Skin of body (tissue), 2 donors: ENCODE results near the gene JCAD. TPM values are rescaled to one million over a fixed set of nuclear protein-coding genes. Genes with fewer than 3 reads are reported as not detected.
"Not testable (repeated sequence)": the region's sequence is repeated elsewhere in the genome, so short reads cannot be mapped to it uniquely, and the experiment has no call there.

Experiments used
- DNase-seq: peaks from one replicate; lab custom pipeline; 2025; lab: John Stamatoyannopoulos, UW
- total RNA-seq: library from RNA; depleted of rRNA; stranded (reverse); fragments of >200 nt; gene quantifications from one replicate; pipeline ENCODE4 v1.2.3, GENCODE V29; 2014

Gene JCAD
- total RNA-seq, result 17.2 TPM

DNA sequence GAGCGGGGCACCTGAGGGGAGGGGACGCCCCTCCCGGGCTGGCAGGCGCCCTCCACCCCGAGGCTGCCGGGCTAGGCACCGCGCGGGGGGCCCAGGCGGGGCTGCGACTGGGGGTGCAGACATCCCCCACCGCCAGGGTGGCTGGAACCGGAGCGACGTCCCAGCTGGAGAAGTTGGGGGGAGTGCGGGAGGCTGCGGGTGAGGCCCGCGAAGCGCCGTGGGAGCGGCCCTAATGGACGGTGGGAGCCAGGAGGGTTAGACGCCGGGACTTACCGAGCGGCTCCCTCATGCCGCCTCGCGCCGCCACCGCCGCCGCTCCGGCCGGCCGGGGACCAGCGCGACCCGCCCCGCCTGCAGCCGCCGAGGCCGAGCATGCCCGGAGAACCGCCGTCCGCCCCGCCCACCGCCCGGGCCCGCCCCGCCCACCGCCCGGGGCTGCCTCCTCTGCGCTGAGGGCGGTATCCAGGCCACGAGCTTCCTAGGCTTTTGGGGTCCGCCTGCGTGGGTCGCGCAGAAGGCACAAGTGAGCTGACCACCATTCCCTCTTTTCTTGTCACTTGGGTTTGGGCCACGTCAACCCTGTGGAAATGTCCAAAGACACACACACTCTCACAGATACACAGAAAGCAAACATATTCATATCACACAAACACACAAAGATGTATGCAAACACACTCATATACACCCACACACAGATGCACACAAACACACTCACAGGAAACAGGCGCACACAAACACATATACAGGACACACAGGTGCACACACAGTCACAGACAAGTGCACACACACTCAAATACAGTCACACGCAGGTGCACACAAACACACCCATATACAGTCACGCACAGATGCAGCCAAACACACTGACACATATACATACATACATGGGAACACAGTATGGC, at the start of gene JCAD:
TSS of gene JCAD (minus strand) at position 378 of the 899 bp plus-strand sequence. CDS start 11,774 bp downstream, outside the sequence.
- peak; percentile 14 for DNase-seq

DNA sequence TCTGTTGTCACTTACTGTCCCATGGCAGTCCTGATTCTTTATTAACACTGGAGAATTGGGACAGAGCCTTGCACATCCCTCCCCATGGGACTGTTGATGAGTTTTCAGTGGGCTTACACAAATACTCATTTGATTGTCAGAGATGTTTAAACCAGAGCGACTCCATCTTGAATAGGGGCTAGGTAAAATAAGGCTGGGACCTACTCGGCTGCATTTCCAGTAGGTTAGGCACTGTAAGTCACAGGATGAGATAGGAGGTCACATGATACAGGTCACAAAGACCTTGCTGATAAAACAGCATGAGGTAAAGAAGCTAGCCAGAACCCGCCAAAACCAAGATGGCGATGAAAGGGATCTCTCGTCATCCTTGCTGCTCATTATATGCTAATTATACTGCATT, 47.6 kb upstream of the JCAD start:
- DNase-seq, result no peak

- DNase-seq, result no peak
These were observed 44.4 kb upstream of the JCAD start for GRCh38 chr10:30103595-30104320.

DNA sequence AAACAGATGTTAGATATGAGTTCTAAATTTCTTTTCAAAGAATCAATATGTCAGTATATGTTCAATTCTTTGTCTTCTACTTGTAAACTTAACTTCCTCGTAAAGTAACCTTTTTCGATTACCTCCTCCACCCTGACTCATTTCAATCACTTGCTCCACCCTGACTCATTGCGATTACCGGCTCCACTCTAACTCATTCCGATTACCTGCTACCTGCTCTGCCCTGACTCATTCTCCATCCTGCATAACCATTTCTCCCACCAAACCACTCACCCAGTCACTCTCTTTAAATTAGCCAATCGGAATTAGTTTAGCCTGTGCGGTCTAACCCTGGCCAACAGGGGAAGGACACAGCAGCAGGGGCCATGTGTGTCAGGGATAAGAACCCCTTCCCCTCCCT, 40.3 kb upstream of the JCAD start:
- not testable (repeated sequence) for DNase-seq

GRCh38 chr10:30099101-30099500, 39.7 kb upstream of the JCAD start:
- no peak for DNase-seq

GRCh38 chr10:30098629-30099028, 39.2 kb upstream of the JCAD start:
- no peak for DNase-seq

- no peak for DNase-seq
These were observed 37.2 kb upstream of the JCAD start for GRCh38 chr10:30096564-30096963.

DNA sequence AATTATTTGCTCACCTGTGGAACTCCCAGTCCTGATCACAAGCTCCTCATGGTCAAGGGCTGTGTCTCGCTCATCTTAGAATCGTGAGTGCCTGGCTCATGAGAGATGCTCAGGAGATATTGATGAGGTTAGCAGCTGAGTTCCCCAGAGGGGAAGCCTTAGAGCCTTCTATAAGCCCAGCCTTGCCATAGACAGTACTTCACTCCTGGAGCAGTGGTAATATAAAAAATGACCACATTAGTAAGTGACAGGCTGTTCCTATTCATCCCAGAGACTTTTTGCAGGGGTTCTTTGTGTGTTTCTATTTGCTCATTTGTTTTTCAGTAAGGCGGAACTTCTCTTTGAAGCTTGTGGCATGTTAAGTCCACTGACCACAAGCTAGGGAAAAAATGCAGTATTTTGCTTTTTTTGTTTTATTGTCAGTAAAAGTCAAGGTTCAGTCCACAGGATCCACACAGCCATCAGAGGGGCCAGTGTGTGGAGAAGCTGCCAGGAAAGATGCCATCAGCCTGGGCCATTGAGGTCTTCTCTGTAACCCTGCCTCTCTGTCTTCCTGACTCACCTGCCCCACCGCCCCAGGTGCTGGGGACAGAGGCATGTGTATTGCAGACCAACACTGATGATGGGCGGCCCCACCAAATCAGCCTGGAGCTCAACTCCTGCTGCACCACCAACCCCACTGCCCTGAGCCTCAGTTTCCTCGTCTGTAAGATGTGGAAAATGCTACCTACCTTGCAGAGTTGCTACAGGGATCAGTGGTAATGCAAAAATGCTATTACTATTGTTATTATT, 36.4 kb upstream of the JCAD start:
- DNase-seq, result no peak

DNA sequence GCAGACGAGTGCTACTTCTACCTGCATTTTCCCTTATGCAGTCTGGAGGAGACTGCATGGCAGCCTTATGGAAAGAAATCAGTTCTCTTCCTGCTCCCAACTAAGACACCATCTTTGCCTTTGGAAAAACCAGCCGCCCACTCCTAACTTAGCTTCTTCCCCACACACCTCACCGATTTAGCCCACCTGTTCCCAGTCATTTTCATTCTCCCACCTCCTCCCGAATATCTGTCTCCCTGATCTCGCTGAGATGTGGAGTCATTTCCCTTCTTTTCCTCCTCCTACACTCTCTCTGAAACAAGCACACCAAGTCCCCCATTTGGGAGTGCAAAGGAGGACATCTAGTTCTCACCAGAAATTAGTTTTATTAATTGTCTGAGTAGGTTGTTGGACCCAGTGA, 35.2 kb upstream of the JCAD start:
- no peak for DNase-seq

DNA sequence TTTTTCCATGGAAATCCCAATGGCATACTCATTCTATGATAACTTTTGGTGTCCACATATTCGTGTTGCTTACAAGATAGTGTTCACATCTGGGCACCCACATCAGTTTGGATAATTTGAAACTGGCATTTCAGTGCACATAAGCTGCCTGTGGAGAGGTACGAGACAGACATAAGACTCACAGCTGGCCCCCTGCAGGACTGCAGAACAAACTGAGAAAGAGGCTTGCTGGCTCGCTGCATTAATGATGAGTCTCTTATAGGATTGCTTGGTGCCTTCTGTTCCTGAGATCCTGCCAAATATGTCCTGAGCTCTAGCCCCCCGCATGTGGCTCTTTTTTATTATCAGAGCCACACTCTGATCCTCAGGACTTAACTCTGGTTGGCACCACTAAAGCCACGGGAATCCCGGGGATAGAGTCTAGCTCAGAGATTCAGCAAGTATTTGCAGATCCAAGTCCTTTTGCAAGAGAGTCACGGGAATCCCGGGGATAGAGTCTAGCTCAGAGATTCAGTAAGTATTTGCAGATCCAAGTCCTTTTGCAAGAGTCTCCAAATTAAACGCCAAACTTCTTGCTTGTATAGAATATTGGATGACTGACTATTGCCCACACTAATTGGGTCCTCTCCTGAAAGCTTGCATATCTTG, 34.0 kb upstream of the JCAD start:
- no peak for DNase-seq

DNA sequence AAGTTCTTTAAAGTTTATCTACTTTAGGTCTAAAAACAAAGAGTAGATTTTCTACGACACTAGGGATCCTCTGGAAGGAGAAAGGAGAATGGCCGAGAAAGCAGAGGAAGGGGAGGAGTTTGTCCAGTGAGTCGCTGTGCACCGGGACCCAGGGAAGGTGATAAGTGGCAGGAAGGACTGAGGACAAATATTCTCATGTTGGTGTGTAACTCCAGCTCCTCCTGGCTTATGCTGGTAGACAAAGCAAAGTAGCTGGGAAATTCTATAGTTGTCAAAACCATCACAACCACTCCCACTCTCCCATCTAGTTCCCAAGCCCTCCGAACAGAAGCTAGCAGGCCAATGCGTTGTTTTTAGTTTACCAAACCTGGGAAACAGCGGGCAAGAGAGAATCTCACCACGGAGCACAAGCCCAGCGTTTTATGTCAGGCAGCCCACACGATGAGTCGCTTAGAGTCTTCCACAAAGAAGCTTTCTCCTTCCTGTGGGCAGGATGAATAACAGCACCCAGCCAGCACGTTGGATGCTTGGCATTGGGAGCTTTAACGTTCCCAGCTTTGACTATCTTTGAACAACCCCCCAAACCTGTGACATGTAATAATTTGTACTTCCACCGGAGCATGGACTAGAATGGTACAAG, 32.9 kb upstream of the JCAD start:
- no peak for DNase-seq

DNA sequence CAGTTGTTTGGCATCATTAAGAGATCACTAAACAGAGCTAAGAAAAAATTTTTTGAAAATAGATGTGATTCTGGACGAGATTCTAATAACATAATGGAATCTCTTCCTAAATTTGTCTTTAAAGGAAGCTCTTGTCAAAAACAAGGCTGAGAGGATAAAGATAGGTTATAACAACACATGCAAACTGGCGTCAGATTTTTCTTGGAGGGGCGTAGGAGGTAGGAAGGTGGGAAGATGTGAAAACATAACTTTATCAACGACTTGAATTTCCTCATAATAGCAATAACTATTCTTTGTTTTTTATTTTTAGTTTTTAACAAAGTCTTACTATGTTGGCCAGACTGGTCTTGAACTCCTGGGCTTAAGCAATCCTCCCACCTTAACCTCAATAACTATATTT, 31.8 kb upstream of the JCAD start:
- DNase-seq, result no peak

- DNase-seq, result no peak
These were observed 28.8 kb upstream of the JCAD start for GRCh38 chr10:30088178-30088577.

GRCh38 chr10:30083934-30084333, 24.5 kb upstream of the JCAD start:
- no peak for DNase-seq

DNA sequence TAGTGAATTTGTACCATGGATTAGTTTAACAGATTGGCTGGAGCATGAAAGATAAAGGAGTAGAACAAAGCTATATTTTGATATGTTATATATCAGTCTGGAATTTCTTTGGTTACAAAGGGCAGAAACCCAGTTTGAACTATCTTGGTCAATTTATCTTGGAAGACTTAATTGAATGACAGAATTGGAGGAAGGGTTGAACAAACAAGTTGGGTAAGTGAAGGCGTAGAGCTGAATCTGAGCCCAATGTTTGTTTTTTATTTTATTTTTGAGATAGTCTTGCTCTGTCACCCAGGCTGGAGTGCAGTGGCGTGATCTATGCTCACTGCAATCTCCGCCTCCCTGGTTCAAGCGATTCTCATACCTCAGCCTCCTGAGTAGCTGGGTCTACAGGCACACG, 21.8 kb upstream of the JCAD start:
- no peak for DNase-seq

DNA sequence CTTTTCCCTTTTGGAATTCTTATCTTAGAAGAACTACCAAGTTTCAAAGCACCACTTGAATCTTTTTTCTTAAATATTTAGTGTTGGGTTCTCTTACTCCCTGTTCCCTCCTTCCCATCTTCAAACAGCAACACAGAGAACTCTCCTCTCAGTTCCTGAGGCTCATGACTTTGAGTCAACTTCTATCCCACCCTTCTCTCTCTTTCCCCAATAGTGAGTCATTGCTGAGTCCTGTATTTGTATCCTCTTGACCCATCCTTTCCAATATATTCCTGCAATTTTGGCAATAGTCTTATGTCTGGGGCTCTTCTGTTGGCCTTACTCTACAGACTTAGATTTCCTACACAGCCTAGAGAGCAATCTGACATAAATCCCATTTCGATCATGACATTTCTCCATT, 20.8 kb upstream of the JCAD start:
- no peak for DNase-seq

- DNase-seq, result no peak
These were observed 20.0 kb upstream of the JCAD start for GRCh38 chr10:30079408-30079807.

DNA sequence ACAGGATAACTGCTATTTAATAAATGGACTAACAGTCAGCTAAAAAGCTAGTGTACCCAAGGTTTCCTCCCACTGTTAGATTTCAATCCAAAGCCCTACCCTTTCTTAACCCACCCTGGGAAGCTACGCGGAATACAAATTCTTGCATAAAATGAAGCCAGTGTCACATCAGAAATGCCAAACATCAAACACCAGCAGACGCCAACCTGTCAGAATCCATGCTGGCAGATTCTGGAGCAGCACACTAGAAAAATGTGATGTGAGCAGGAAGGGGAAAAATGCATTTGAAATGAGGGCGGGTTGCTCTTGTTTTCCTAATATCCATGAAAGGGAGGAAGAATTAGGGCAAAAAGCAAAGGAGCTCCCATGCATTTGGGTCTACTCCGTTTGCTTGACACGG, 16.1 kb upstream of the JCAD start:
- DNase-seq, result no peak

DNA sequence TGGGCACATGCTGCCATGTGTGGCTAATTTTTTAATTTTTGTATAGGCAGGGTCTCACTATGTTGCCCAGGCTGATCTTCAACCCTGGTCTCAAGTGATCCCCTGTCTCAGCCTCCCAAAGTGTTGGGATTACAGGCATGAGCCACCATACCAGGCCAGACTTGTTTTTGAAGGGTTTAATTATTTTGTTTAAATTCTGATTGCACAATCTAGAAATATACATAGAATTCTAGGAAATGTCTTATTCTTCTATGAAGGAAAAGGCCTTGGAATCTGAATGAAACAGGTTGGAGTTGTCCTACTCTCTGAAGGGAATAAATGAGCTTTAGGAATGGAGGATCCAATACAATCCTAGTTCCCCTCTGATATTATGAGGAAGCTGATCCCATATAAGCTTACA, 15.5 kb upstream of the JCAD start:
- DNase-seq, result no peak

GRCh38 chr10:30074090-30074489, 14.7 kb upstream of the JCAD start:
- DNase-seq, result no peak

DNA sequence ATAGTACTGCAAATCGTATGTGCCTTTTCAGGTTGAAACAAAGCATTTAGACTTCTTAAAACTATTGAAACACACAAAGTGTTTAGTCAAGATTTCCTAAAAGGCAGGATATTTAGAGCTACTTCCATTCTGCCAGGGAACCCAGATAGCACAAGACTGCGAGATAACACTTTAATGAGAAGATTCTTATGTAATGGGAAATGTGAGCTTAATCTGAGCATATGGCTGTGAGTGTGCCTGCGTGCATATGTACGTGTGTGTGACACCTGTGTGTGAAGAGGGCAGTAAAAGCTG, 14.3 kb upstream of the JCAD start:
- no peak for DNase-seq
